ENCODE measurements around the gene CACNA1D.

Gene CACNA1D

DNA sequence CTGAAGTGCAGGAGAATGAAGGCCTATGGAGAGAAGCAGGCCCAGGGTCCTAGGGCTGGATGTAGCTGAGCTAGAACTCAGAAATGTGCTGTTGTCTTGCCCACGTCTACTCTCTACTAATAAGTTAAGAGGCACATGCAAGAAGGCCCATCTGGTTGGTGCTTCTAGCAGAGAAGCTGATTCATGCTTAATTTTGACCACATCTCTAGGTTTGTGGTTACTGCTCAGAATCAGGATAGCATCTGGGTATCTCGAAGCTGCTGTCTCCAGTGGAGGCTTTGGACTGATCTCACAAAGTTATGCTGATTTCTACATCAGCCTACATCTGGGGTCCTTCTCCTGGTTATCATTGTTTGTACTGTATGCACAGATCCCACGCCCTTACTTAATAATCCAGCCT, 87.3 kb downstream of the CACNA1D start:
- no peak for DNase-seq

GRCh38 chr3:53583161-53583690, 88.8 kb downstream of the CACNA1D start:
- DNase-seq: no peak

- DNase-seq: no peak
These were observed 90.6 kb downstream of the CACNA1D start for GRCh38 chr3:53585049-53585448.

- DNase-seq: no peak
These were observed 91.2 kb downstream of the CACNA1D start for GRCh38 chr3:53585627-53586026.

DNA sequence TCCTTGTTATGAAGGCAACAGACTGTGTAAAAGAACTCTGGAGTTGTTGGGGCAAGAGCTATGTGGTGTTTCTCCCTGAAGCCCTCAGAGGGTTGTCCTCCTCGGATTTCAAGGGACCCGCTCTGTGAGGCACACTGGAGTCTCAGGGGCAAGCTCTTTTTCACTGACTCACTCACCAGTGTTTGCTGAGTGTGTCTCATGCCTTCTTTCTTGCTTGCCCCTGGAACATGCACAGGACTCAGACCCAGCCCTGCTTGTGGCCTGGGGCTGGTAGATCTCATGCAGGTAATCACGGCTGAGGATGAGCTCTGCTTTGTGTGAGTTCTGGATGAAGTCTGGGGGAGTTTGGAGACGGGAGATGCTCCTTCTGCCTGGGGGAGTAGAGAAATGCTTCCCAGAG, 93.7 kb downstream of the CACNA1D start:
- no peak for DNase-seq

- no peak for DNase-seq
These were observed 94.8 kb downstream of the CACNA1D start for GRCh38 chr3:53589201-53589600.

GRCh38 chr3:53589806-53590205, 95.4 kb downstream of the CACNA1D start:
- DNase-seq: no peak

DNA sequence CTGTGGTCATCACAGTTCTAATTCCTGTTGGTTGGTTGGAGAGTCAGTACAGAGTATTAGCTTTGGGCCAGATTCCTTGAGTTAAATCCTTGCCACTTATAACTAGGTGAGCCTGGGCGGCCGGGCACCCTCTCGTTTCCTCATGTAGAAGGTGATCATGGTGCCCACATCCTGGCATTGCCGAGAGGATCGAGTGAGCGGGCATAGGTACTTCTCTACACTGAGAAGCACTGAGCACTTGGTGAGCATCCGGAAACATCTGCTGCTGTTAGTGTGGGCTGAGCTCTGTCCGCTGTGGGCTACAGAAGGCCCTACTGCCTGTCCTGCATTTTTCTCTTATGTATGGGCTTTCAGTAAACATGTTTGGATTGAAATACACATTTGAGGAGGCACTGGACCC, 96.2 kb downstream of the CACNA1D start:
- no peak for DNase-seq

DNA sequence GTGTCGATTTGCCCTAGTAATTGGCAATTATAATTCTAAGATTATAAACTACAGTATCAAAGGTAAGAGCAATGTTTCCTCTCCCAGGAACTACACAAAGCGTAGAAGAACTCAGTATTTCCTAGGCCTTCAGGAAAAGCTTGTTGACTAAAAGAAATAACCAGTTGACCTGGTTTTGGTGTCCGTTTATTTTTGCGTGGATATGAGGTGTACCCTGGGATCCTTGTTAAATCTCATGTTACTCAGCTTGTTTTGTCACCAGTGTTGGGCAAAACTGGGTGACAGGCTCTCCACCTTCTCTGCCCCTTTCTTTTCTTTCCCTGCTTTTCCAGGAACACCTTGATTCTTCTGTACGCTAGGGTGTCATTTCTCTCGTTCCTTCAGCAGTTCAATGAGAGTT, 97.2 kb downstream of the CACNA1D start:
- DNase-seq: no peak

DNA sequence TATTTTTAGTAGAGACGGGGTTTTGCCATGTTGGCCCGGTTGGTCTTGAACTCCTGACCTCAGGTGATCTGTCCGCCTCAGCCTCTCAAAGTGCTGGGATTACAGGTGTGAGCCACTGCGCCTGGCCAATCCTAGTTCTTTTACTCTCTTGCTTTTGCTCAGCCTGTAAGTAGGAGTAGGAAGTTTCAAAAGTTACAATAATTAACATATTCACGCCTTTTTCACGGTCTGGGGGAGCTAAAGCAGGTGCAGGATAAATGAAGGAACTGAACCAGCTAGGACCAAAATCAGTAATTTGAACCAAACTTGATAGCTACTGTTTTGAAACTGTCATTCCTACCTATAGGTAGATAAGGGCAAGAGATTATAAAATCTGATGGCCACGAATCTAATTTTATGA, 98.5 kb downstream of the CACNA1D start:
- DNase-seq: no peak

DNA sequence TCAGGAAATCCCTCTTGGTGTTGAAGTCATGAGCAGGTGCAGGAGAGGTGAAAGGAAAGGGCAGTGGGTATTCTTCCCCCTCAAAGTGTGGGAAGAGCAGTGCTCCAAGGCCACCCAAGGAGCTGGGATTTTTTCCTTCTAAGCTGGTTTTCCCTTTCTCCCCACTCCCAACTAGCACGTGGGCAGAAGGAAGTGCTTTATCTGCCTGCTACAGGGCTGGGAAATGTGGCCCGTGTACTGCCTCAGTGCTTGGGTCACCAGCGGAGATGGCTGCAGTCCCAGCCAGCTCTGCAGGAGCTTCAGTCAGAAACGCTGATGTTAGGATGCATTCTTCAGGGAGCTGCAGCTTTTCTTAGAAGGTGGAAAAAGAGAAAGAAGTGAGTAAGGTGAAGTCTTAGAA, 99.2 kb downstream of the CACNA1D start:
- no peak for DNase-seq

DNA sequence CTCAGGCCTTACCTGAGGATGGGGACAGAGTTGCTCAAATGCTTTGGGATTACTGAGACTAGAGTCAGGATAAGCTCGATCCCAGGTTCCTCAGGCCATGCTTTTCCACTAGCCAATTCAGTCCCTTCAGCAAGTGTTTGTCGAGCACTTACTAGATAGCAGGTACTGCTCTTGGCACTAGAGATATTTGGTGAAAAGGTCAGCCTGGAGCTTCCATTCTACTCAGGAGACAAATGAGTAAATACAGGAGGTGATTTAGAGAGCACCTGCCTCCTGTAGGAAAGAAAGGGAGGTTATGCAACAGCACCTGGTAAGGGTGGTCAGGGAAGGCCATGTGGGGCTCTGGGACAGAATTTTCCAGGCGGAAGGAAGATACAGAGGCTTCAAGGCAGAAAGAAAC, 99.9 kb downstream of the CACNA1D start:
- no peak for DNase-seq

GRCh38 chr3:53595660-53596059, 101.2 kb downstream of the CACNA1D start:
- DNase-seq: no peak

DNA sequence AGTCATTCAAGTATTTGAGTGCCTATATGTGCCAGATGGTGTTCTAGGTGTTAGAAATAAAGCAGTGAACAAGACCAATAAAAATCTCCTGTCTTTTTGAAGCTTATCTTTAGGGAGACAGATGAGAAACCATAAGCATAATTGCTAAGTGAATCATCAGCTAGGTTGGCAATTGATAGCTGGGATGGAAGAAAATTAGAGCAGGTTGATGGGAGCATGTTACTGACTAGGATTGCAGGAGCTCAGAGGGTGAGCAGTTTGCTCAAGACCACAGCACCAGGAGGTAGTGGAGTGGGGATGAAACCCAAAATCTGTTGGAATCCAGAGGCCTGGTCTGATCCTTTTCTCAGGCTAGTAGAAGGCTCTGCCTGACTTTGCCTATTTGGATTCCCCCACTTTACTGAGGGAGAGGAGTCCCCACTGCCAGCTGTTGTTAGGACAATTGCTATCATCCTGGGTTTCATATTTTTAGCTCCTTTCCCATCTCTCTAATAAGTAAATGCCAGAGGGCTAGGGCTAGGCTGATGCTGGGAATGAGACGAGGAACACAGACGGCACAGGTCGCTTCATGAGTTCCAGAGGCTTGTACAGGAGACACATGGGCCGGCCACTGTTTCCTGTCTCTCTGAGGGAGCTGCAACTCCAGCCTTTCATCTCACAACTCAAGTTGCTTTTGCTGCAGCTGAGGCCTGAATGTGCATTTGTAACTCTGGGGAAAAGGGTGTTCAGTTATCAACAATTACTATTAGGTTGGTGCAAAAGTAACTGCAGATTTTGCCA, 102.9 kb downstream of the CACNA1D start:
- DNase-seq: no peak

DNA sequence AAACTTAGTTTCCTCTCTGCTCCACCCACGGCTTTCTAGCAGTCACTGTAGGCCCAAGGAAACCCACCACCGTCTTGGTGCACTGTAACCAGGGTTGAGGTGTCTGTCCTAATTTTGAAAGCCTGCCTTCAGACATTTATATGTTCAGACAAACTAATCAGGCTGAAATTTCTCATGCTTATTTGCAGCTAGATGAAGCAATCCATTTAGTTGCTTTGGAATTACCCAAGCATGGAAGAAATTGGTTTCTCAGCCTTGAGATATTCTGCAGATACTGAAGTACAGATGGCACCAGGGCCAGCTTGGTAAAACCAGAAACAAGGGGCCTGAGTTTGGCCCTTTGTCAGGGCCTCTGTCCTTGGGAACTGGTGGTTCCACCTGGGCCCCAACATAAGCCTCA, 105.4 kb downstream of the CACNA1D start:
- DNase-seq: no peak

GRCh38 chr3:53602866-53603265, 108.5 kb downstream of the CACNA1D start:
- no peak for DNase-seq

DNA sequence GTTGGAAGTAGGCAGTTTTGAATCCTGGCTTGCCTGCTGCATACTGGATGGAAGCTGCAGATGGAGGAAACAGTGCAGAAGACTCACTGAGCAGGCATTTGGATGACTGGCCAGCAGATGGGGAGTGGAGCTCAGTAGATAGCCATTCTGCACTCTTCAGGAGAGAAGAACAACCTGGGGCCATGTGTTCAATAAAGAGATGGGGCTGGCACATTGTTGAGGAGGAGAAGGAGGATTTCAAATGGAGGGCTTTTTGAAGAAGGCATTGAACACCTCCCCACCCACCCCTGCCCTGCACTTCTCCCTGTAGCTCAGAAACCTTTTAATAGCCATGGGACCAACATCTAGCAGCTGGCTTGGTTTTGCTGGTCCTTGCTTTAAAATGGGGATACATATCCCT, 109.8 kb downstream of the CACNA1D start:
- no peak for DNase-seq

DNA sequence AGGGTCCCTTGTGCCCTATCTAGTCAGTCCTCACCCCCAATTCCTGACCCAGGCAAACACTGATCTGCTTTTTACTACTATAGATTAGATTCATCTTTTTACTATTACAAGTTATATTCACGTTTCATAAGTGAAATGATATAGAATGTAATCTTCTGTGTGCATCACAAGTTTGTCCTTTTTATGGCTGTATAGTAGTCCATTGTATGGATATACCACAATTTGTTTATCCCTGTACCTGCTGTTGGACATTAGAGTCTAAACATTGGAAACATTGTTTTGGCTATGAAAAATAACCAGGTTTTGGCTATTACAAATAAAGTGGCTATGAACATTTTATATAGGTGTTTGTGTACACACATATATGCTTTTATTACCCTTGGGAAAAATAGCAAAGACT, 112.4 kb downstream of the CACNA1D start:
- no peak for DNase-seq

DNA sequence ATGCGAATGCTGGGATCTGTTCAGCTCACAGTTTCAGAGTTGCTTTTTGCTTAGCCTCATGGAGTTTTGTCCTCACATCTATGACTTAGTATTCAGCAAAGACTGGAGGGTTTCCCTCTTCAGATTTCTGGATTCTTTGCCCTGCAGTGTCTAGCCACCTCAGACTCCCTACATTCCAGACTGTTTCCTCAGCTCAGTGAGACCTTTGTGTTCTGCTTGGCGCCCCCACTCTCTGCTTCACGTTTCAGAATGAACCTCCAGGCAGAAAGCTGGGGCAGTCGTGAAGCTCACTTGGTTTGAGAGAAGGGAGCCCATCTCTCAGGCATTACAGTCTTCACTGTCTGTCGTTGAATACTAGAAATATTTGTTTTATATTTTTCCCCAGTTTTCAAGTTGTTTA, 118.1 kb downstream of the CACNA1D start:
- DNase-seq: no peak

DNA sequence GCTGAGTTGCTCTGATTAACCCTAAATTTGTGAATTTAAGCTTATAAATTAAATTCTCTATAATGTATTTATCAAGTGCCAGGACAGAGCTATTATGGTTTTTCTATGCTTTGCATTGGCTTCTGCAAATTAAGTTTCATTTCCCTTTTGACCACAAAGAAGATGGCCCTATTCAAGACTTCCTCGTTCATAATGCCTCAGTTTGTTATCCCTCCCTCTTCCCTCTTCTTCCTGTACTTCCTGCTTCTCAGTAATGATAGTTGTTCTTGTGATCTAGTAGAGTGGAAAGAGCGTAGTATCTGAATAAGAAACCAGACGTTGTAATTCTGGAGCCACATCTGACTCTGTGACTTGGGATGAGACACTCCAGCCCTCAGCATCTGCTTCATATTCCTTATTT, 118.7 kb downstream of the CACNA1D start:
- DNase-seq: no peak

DNA sequence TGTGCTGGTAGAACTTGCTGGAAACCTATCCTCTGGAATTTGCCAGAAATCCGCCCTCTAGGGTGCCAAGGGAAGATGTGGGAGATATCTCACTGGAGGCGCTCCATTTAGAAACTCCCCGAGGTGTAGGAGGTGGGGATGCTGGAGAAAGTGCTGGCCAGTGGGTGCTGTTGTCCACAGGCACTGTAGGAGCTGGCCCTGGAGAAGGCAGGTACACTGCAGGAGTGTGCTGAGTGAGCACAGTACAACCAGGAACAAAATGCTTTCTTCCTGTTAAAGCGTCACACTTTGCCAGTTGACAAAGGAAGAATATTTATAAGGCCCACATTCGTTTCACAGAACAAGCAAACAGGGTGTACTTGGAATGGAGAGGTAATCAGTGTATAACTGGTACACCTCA, 119.9 kb downstream of the CACNA1D start:
- no peak for DNase-seq

- no peak for DNase-seq
These were observed 121.9 kb downstream of the CACNA1D start for GRCh38 chr3:53616321-53616720.

DNA sequence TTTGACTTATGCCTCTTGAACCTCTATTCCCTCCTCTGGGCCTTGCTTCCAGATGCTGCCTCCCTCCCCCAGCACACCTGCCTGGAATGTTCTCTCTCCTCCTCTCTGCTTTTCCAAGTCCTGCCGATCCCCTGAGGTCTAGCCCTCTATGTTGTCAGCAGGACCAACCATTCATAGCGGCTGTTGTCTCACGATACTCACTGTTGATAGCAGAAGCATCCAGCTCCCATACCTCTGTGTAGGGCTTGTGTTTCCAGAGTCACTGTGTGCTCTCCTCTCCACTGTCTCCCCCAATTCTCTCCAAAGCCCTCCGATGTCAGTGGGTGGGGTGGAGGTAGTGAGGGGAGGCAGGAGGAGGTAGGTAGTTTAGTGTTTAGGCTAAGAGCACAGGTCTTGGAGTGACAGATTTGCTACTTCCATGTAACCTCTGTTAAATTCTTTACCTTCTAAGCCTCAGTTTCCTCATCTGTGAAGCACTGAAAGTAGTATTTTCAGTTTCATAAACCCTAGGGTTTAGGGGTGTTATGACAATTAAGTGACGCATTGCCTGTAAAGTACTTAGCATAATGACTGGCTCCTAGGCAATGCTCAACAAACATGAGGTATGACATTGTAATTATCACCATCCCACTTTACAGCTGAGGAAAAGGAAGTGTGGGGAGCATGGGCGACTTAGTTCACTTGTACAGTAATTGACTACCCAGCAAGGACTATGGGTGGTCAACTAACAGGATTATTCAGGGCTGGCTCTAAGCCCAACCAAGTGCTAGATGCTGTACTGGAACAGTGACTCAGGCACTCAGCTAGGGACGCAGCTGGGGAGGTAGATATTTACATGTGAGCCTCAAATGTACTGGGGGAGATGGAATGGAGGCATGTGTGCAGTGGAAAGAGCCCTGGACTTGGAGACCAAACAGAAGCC, 122.8 kb downstream of the CACNA1D start:
- DNase-seq: no peak
